ENCODE results near the gene WFS1. TPM values are rescaled to one million over a fixed set of nuclear protein-coding genes. Genes with fewer than 3 reads are reported as not detected.

WFS1 gene
- total and polyA plus RNA-seq, 2 donors (not counting 3 experiments of a cell fraction or from before 2014, with no cell fraction given), result 48.2 to 70.0 TPM

GRCh38 chr4:6221851-6222760 is 47.5 kb upstream of the WFS1 start:
- no peaks in the 10 kb centered on the region for H3K9me1 ChIP-seq (replicated peaks; ENCODE audit: control insufficient read depth, extremely low read depth, insufficient read depth, low read length)
- H3K9ac ChIP-seq (replicated peaks; ENCODE audit: extremely low read depth, insufficient read depth, low read length), result no peak overlapping the region
- no peaks in the 10 kb centered on the region for H3K4me1 ChIP-seq (ENCODE audit: control insufficient read depth, extremely low read depth, insufficient read depth, low read length)
- no peak overlapping the region for H3K27ac ChIP-seq (ENCODE audit: insufficient read depth, low read depth, low read length)
- no peaks in the 10 kb centered on the region for H3K79me2 ChIP-seq (ENCODE audit: control insufficient read depth, insufficient read depth, low read length)
- FAIRE-seq (no peak), DNase-seq (ENCODE audit: low read depth, low spot score) (no peak)
- H4K20me1 ChIP-seq (replicated peaks; ENCODE audit: control insufficient read depth, extremely low read depth, insufficient read depth, low read length), result no peaks in the 10 kb centered on the region
- ChIA-PET CTCF (no interaction called here), POLR2A (no interaction called here)
- H3K9me3 ChIP-seq (replicated peaks; ENCODE audit: control insufficient read depth, insufficient read depth, low read length), result no peaks in the 10 kb centered on the region
- H3K27me3 ChIP-seq (ENCODE audit: control insufficient read depth in 2 of 2, insufficient read depth in 2 of 2, low read length in 2 of 2), result peaks cover 4 to 5% of the 10 kb centered on the region in 2 experiments
- H3K4me2 ChIP-seq (ENCODE audit: insufficient read depth, low read length), result no peak overlapping the region
- TF ChIP-seq FOS (IDR thresholded peaks at IDR 0.05; ENCODE audit: borderline replicate concordance, insufficient read depth, low read length), result no peak
- TF ChIP-seq JUN (IDR thresholded peaks at IDR 0.05; ENCODE audit: borderline replicate concordance, insufficient read depth, insufficient read length, low read depth), result no peak
- TF ChIP-seq MYC (IDR thresholded peaks at IDR 0.05; ENCODE audit: low read depth, low read length), result no peak
- TF ChIP-seq POLR2A (IDR thresholded peaks at IDR 0.05; ENCODE audit: low read depth, low read length), result no peak
- TF ChIP-seq GATA2 (IDR thresholded peaks at IDR 0.05; ENCODE audit: insufficient read depth, insufficient read length, low read depth, low read length), result no peak
- TF ChIP-seq CTCF (IDR thresholded peaks at IDR 0.05; ENCODE audit: extremely low read depth in 1 of 2, insufficient read depth in 1 of 2, low read depth in 1 of 2, low read length in 2 of 2), result no peak
- TF ChIP-seq EZH2 (IDR thresholded peaks at IDR 0.05; ENCODE audit: borderline replicate concordance, low read depth, low read length, severe bottlenecking), result no peak
- TF ChIP-seq, protein P1, sequence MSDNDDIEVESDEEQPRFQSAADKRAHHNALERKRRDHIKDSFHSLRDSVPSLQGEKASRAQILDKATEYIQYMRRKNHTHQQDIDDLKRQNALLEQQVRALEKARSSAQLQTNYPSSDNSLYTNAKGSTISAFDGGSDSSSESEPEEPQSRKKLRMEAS (IDR thresholded peaks at IDR 0.05; ENCODE audit: insufficient read depth, insufficient read length), result no peak
- TF ChIP-seq POLR2AphosphoS5 (IDR thresholded peaks at IDR 0.05; ENCODE audit: insufficient read depth, low read depth, low read length), result no peak
- H3K36me3 ChIP-seq (ENCODE audit: control insufficient read depth in 2 of 2, extremely low read depth in 1 of 2, insufficient read depth in 2 of 2, low read length in 2 of 2), result no peaks in the 10 kb centered on the region
- intact Hi-C loops (cut with micrococcal nuclease), result no loop called here
- peak overlapping the region; percentile 39 for H2AFZ ChIP-seq (ENCODE audit: low read depth, low read length)
- no peak overlapping the region for H3K4me3 ChIP-seq (replicated peaks in 1 of 3; ENCODE audit: insufficient read depth in 1 of 3, low read depth in 1 of 3, low read length in 3 of 3)
- dilution Hi-C loops (cut with MboI; ENCODE audit: extremely low pct_ligation_motif_present, low sequenced_read_pairs), result no loop called here
- BruUV-seq (replicated peaks), result no TSS peak
